ENCODE data around the gene IRF5.
"Not testable (repeated sequence)": the region's sequence is repeated elsewhere in the genome, so short reads cannot be mapped to it uniquely, and the experiment has no call there.

IRF5 gene

DNA sequence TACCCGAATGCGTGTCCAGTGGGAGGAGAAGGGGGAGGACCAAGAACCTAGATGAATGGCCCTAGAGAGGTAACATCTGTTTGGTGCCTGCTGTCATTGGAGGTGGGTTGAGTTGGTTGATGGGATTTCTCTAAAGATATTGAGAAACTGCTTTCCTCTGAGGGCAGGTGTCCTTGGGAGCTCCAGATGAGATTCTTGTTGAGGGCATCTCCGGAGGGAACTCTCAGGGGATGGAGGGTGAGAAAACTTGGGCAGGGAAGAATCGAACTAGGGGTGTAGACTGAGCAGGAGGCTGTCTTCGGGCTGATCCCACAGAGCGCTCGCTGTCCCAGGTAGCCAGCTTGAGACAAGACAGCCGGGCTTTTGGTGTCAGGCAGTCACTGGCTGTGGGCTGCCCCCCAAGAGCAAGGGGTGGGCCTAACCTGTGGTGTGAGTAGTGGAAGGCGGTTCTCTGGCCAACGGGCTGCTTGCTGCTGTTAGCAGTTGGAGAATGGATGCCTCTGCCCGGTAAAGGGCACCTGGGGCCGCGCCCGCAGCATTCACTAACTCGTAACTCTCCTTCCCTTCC lies 3.7 kb downstream of the IRF5 start:
- TF ChIP-seq, protein P1, sequence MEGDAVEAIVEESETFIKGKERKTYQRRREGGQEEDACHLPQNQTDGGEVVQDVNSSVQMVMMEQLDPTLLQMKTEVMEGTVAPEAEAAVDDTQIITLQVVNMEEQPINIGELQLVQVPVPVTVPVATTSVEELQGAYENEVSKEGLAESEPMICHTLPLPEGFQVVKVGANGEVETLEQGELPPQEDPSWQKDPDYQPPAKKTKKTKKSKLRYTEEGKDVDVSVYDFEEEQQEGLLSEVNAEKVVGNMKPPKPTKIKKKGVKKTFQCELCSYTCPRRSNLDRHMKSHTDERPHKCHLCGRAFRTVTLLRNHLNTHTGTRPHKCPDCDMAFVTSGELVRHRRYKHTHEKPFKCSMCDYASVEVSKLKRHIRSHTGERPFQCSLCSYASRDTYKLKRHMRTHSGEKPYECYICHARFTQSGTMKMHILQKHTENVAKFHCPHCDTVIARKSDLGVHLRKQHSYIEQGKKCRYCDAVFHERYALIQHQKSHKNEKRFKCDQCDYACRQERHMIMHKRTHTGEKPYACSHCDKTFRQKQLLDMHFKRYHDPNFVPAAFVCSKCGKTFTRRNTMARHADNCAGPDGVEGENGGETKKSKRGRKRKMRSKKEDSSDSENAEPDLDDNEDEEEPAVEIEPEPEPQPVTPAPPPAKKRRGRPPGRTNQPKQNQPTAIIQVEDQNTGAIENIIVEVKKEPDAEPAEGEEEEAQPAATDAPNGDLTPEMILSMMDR (IDR thresholded peaks at IDR 0.05; ENCODE audit: insufficient read depth, low read length, poor library complexity, severe bottlenecking) = no peak
- no peak for TF ChIP-seq EZH2phosphoT487 (conservative IDR thresholded peaks at IDR 0.05; ENCODE audit: low read length)
- Histone ChIP-seq H3K79me2 (ENCODE audit: insufficient read depth, low read length) (no peaks in the 10 kb centered on the region), H2AFZ (ENCODE audit: low read depth, low read length, severe bottlenecking) (peak overlapping the region; percentile 56)

DNA sequence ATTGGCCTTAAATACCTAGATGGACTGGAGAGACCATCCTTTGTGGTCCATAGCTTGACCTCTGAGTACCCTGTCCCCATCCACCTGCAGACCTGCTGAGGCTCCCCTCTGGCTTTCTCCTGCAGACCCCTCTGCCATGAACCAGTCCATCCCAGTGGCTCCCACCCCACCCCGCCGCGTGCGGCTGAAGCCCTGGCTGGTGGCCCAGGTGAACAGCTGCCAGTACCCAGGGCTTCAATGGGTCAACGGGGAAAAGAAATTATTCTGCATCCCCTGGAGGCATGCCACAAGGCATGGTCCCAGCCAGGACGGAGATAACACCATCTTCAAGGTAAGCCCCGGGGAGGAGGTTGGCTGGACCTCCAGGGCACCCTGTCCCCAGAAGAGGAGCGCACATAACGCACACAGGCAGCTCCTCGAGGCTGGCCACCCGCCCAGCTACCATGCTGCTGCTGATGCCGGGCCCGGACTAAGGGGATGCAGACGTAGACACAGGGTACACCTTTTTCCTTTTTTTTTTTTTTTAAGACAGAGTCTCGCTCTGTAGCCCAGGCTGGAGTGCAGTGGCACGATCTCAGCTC lies 4.3 kb downstream of the IRF5 start:
- no peaks in the 10 kb centered on the region for H3K27me3 ChIP-seq (ENCODE audit: low read length)
- no peak for TF ChIP-seq EZH2phosphoT487 (conservative IDR thresholded peaks at IDR 0.05; ENCODE audit: low read length)
- TF ChIP-seq, protein P1 (IDR thresholded peaks at IDR 0.05; ENCODE audit: insufficient read depth, low read length, poor library complexity, severe bottlenecking) = no peak
- H3K36me3 ChIP-seq (ENCODE audit: low read length) = no peaks in the 10 kb centered on the region

More for the DNA sequence above, 3.7 kb downstream of the IRF5 start:
- H3F3A ChIP-seq (ENCODE audit: insufficient read depth) = peaks cover 7% of the 10 kb centered on the region; the same call in 1 of the 2 replicates
- no peaks in the 10 kb centered on the region for H3K27me3 ChIP-seq (ENCODE audit: low read length)
- peak overlapping the region; percentile 50 for H3K4me2 ChIP-seq (ENCODE audit: low read depth, low read length, poor library complexity, severe bottlenecking)
- no peaks in the 10 kb centered on the region for H3K9me3 ChIP-seq (ENCODE audit: insufficient read depth, low read length)
- H3K4me3 ChIP-seq (ENCODE audit: insufficient read depth, low read length, poor library complexity, severe bottlenecking) = peak overlapping the region; percentile 2
- no peaks in the 10 kb centered on the region for H3K36me3 ChIP-seq (ENCODE audit: low read length)
- peak overlapping the region; percentile 66 for H3K27ac ChIP-seq (ENCODE audit: low read depth, low read length)
- H3K9ac ChIP-seq (ENCODE audit: low read length) = peak overlapping the region; percentile 51; the same call in 1 of the 2 replicates
- no peaks in the 10 kb centered on the region for H3K9me2 ChIP-seq (replicated peaks; ENCODE audit: insufficient read depth, low read length)
- H4K20me1 ChIP-seq (ENCODE audit: low read depth, low read length) = no peaks in the 10 kb centered on the region

DNA sequence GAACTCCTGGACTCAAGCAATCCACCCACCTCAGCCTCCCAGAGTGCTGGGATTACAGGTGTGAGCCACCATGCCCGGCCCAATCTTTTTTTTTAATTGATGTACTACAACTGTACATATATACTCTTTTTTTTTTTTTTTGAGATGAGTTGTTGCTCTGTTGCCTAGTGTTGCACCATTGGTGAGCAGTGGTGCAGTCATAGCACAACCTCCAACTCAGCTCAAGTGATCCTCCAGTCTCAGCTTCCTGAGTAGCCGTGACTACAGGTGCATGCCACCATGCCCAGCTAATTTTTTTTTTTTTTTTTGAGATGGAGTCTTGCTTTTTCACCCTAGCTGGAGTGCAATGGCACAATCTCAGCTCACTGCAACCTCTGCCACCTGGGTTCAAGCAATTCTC lies 5.5 kb downstream of the IRF5 start:
- H3K27ac ChIP-seq (ENCODE audit: low read depth, low read length); H3K9ac ChIP-seq (ENCODE audit: low read length); H3K79me2 ChIP-seq (ENCODE audit: insufficient read depth, low read length); H3K9me2 ChIP-seq (replicated peaks; ENCODE audit: insufficient read depth, low read length); H3K4me3 ChIP-seq (ENCODE audit: insufficient read depth, low read length, poor library complexity, severe bottlenecking); H3K9me3 ChIP-seq (ENCODE audit: insufficient read depth, low read length); H4K20me1 ChIP-seq (ENCODE audit: low read depth, low read length); H3K36me3 ChIP-seq (ENCODE audit: low read length); H2AFZ ChIP-seq (ENCODE audit: low read depth, low read length, severe bottlenecking); H3K4me2 ChIP-seq (ENCODE audit: low read depth, low read length, poor library complexity, severe bottlenecking); H3F3A ChIP-seq (ENCODE audit: insufficient read depth); H3K27me3 ChIP-seq (ENCODE audit: low read length): not testable (repeated sequence)

More for the DNA sequence above, 4.3 kb downstream of the IRF5 start:
- H3K4me2 ChIP-seq (ENCODE audit: low read depth, low read length, poor library complexity, severe bottlenecking) = no peak overlapping the region
- H3K27ac ChIP-seq (ENCODE audit: low read depth, low read length) = no peak overlapping the region
- no peaks in the 10 kb centered on the region for H4K20me1 ChIP-seq (ENCODE audit: low read depth, low read length)
- no peaks in the 10 kb centered on the region for H3K79me2 ChIP-seq (ENCODE audit: insufficient read depth, low read length)
- H3F3A ChIP-seq (ENCODE audit: insufficient read depth) = peaks cover 7% of the 10 kb centered on the region; the same call in 1 of the 2 replicates
- H2AFZ ChIP-seq (ENCODE audit: low read depth, low read length, severe bottlenecking) = no peak overlapping the region
- H3K4me3 ChIP-seq (ENCODE audit: insufficient read depth, low read length, poor library complexity, severe bottlenecking) = no peak overlapping the region
- H3K9me2 ChIP-seq (replicated peaks; ENCODE audit: insufficient read depth, low read length) = no peaks in the 10 kb centered on the region
- no peak overlapping the region for H3K9ac ChIP-seq (ENCODE audit: low read length)
- no peaks in the 10 kb centered on the region for H3K9me3 ChIP-seq (ENCODE audit: insufficient read depth, low read length)

DNA sequence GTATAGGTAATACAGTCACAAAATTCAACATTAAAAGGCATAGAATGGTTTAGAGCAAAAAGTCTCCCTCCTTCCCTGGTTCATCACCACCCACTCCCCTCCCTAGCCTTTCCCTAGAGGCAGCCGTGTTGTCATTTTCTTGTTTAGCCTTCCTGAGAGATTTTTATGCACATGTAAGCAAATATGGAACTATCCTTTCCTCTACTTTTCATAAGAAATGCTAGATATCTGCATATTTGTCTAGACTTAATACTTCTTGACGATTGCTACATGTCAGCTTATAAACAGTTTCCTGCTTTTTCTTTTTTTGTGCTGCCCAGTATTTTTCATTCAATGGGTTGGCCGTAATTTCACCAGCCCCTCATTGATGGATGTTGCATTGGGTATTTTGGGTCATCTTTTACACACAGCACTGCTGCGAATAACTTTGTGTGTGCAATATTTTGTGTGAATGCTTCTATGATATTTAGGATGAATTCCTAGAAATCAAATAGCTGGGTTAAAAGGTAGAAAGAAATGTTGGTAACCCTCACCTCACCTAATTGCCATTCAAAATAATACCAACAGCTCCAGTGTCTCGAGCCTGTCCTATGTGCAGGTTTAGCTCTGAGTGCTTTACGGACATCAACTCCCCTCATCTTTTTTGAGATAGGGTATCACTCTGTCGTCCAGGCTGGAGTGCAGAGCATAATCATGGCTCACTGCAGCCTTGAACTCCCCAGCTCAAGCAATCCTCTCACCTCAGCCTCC lies 6.9 kb downstream of the IRF5 start:
- H3K4me2 ChIP-seq (ENCODE audit: low read depth, low read length, poor library complexity, severe bottlenecking) = no peak overlapping the region
- H3K27ac ChIP-seq (ENCODE audit: low read depth, low read length) = no peak overlapping the region
- H4K20me1 ChIP-seq (ENCODE audit: low read depth, low read length) = no peaks in the 10 kb centered on the region
- H3K9me3 ChIP-seq (ENCODE audit: insufficient read depth, low read length) = no peaks in the 10 kb centered on the region
- H3K4me3 ChIP-seq (ENCODE audit: insufficient read depth, low read length, poor library complexity, severe bottlenecking) = no peak overlapping the region
- no peaks in the 10 kb centered on the region for H3K36me3 ChIP-seq (ENCODE audit: low read length)
- H2AFZ ChIP-seq (ENCODE audit: low read depth, low read length, severe bottlenecking) = no peak overlapping the region
- no peaks in the 10 kb centered on the region for H3K79me2 ChIP-seq (ENCODE audit: insufficient read depth, low read length)
- H3F3A ChIP-seq (ENCODE audit: insufficient read depth) = peaks cover 6% of the 10 kb centered on the region; the same call in 1 of the 2 replicates
- H3K9ac ChIP-seq (ENCODE audit: low read length) = no peak overlapping the region
- TF ChIP-seq, protein P1 (IDR thresholded peaks at IDR 0.05; ENCODE audit: insufficient read depth, low read length, poor library complexity, severe bottlenecking) = no peak
- no peaks in the 10 kb centered on the region for H3K27me3 ChIP-seq (ENCODE audit: low read length)
- H3K9me2 ChIP-seq (replicated peaks; ENCODE audit: insufficient read depth, low read length) = no peaks in the 10 kb centered on the region
